Stomach smooth muscle (tissue), 2 donors: ENCODE results near the gene RNF150.
"Not testable (repeated sequence)": the region's sequence is repeated elsewhere in the genome, so short reads cannot be mapped to it uniquely, and the experiment has no call there.

ENCODE experiments used
- H3K27ac ChIP-seq: one replicate; pipeline ENCODE4 v1.7.0; 2013; ENCODE audit warnings: mild to moderate bottlenecking, low read length, inconsistent platforms
- H3K27me3 ChIP-seq, 2 donors: one replicate each; pipeline ENCODE4 v1.7.0; 2013; ENCODE audit warnings: low read length in 2 of 2; ENCODE audit not compliant: insufficient read depth in 2 of 2, control insufficient read depth in 1 of 2
- H3K36me3 ChIP-seq, 2 donors: one replicate each; pipeline ENCODE4 v1.7.0; 2013; ENCODE audit warnings: low read length in 2 of 2; ENCODE audit not compliant: control insufficient read depth in 2 of 2, insufficient read depth in 2 of 2
- H3K4me1 ChIP-seq: one replicate; pipeline ENCODE4 v1.7.0; 2013; ENCODE audit warnings: low read length; ENCODE audit not compliant: control insufficient read depth, insufficient read depth
- H3K4me3 ChIP-seq, 2 donors: one replicate each; pipeline ENCODE4 v1.7.0; 2013; ENCODE audit warnings: low read length in 2 of 2
- H3K9ac ChIP-seq, 2 donors: one replicate each; pipeline ENCODE4 v1.7.0; 2013; ENCODE audit warnings: low read length in 2 of 2, mild to moderate bottlenecking in 1 of 2
- H3K9me3 ChIP-seq, 2 donors: one replicate each; pipeline ENCODE4 v1.7.0; 2013; ENCODE audit warnings: low read length in 2 of 2; ENCODE audit not compliant: control insufficient read depth in 2 of 2
- donor health status: healthy.
- donor health status: Pancreatic carcinoma.

Gene RNF150

DNA sequence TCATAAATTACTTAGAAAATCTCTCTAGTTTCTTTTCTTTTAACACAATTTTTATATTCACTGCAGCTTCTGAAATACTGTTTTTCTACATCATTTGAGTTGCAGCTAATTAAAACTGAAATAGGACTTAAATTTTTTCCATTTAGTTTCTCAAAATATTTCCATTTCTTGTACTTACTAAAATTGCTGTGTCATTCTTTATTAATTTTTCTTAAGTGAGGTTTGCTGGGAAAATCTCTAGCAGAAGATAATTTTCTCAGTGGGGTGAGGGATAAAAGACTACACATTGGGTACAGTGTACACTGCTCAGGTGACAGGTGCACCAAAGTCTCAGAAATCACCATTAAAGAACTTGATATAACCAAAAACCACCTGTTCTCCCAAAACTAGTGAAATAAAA is 57.7 kb downstream of the RNF150 start:
- Histone ChIP-seq H3K4me1 (peaks cover 12% of the 10 kb centered on the region), H3K27ac (no peak overlapping the region), H3K9ac (no peak overlapping the region), H3K36me3 (no peaks in the 10 kb centered on the region), H3K27me3 (no peaks in the 10 kb centered on the region), H3K9me3 (no peaks in the 10 kb centered on the region), H3K4me3 (no peak overlapping the region)

DNA sequence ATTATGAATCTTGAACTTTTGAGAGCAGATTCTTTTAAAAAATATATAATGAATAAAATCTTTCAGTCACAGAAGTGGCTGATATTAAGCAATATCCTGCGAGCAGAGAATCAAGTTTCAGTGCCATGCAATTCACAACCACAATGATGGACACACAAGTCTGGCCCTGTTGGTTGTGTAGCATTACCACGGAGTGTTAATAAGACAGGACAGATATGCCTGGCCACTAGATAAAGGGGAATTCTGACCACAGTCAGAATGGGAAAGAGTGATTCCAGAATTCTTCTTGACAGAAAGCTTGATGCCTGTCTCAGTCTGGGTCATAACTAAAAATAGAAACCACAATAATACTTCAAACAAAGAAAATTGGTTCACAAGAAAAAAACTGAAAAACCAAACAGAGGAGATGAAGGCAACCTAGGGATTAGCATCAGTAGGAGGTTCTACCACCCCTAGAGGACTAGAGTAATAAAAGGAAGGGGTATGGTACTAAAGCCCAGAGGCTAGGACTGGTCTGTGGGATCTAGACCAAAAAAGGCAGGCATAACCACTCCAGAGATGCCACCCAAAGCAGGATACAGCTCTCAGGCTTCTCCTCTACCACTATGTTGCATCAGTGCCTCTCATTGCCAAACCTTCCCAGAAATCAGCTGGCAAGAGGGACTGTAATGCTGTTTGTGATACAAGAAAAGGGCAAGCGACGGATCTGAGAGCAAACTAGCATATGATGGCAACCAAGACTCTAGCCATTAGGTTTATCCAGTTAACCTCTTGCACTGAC is 59.0 kb downstream of the RNF150 start:
- peaks cover 11% of the 10 kb centered on the region for H3K4me1 ChIP-seq
- H3K27me3 ChIP-seq: no peaks in the 10 kb centered on the region
- no peaks in the 10 kb centered on the region for H3K36me3 ChIP-seq
- no peaks in the 10 kb centered on the region for H3K9me3 ChIP-seq
- no peak overlapping the region for H3K9ac ChIP-seq
- no peak overlapping the region for H3K27ac ChIP-seq
- no peak overlapping the region for H3K4me3 ChIP-seq

DNA sequence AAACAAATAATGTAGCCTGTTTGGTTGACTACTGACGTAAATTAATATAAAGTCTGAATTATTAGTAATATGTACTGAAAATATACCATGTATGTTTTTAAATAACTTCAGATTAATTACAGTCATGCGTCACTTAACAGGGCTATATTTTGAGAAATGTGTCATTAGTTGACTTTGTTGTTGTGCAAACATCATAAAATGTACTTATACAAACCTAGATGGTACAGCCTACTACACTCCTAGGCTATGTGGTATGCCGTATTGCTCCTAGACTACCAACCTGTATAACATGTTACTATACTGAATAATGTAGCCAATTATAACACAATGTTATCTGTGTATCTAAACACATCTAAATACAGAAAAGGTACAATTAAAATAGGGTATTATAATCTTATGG is 66.6 kb downstream of the RNF150 start:
- Histone ChIP-seq H3K9me3 (no peaks in the 10 kb centered on the region), H3K27ac (no peak overlapping the region), H3K4me3 (no peak overlapping the region), H3K27me3 (no peaks in the 10 kb centered on the region), H3K4me1 (no peaks in the 10 kb centered on the region), H3K36me3 (no peaks in the 10 kb centered on the region), H3K9ac (no peak overlapping the region)

DNA sequence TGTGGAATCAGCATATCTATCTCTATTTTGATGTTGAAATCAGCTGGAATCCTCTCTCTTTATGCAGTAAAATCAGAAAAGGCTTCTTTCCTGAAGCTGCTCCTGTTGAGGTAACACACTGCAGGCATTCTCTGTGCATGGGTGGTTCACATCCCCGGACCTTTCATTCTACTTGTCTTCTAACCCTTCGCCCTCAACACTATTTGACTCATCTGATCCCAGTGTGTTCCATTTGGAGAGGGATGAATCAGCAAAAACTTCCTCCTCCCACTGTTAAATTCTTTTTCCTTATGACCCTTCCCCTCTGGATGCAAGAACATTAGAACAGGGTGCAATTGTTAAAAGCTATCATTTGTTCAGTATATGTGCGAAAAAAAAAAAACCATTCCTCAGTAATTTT is 67.4 kb downstream of the RNF150 start:
- Histone ChIP-seq H3K36me3 (no peaks in the 10 kb centered on the region), H3K27ac (no peak overlapping the region), H3K27me3 (no peaks in the 10 kb centered on the region), H3K9me3 (no peaks in the 10 kb centered on the region), H3K4me3 (no peak overlapping the region), H3K9ac (no peak overlapping the region), H3K4me1 (no peaks in the 10 kb centered on the region)

DNA sequence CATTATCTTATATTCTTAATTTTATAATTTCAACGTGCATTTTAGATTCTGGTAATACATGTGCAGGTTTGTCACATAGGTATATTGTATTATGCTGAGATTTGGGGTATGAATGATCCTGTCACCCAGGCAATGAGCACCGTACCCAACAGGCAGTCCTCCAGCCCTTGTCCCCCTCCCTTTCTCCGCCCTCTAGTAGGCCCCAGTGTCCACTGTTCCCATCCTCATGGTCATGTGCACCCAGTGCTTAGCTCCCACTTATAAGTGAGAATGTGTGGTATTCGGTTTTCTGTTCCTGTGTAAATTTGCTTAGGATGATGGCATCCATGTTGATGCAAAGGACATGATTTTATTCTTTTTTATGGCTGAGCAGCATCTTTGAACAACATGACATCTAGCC is 70.6 kb downstream of the RNF150 start:
- H3K9ac ChIP-seq: no peak overlapping the region
- no peak overlapping the region for H3K27ac ChIP-seq
- H3K9me3 ChIP-seq: no peaks in the 10 kb centered on the region
- no peaks in the 10 kb centered on the region for H3K27me3 ChIP-seq
- H3K4me3 ChIP-seq: no peak overlapping the region
- H3K4me1 ChIP-seq: no peaks in the 10 kb centered on the region
- no peaks in the 10 kb centered on the region for H3K36me3 ChIP-seq

DNA sequence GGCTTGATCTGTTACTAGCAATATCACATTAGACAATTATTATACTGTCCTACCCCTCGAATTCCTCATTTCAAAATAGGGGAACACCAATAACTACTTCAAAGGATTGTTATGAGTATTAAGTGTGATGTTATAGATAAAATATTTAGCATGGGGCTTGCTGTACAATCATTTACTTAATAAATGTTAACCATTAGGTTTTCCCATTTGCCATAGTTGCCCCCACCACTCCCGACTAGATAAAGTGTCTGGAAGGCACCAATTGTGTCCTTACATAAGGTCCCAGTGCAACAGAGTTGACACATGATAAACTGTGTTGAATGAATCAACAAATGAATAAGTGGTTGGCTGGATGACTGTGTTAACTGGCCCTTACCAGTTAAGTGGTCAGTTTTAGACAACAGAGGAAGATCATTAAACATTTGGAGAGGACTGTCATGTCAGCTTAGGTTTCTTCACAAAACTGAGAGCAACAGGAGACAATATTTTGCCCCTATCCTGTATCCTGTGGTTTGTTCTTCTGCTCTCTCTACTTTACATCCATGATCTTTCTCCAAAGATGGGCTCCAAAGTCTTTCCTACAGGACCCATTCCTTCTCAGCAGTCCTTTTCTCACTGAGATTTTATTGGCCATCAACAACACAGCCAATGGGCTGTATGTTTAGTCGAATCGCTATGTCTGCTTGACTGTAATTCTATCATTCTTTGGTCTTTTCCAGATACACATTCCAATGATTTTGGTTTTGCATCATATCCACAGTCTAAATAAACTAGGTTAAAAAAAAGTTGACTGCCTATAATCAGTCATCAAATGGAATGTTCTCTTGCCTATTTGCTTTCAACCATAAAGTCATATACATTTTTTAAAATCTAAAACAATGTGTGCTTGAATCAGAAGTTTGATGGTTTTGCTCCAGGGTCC is 74.4 kb downstream of the RNF150 start:
- H3K4me1 ChIP-seq: no peaks in the 10 kb centered on the region

DNA sequence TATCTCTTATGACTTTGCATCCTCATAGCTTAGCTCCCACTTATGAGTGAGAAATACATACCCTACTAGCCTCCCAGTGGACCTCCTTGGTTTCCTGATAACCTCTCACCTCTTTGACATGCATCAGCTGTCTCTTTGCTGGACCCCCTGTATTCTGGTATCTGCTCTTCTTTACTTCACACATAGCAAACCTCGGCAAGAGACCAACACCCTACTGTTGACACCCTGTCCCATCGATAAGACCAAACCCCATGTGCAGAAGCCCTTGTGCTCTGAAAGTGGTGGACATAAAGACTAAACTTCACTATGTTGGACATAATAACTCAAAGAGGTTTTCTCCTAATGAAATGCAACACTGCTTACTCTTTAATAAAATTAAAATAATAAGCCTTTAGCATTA is 75.7 kb downstream of the RNF150 start:
- Histone ChIP-seq H3K9me3 (no peaks in the 10 kb centered on the region), H3K4me3 (no peak overlapping the region), H3K4me1 (no peaks in the 10 kb centered on the region), H3K36me3 (no peaks in the 10 kb centered on the region), H3K27me3 (no peaks in the 10 kb centered on the region), H3K9ac (no peak overlapping the region), H3K27ac (no peak overlapping the region)

More for the DNA sequence above, 74.4 kb downstream of the RNF150 start:
- Histone ChIP-seq H3K36me3 (no peaks in the 10 kb centered on the region), H3K27me3 (no peaks in the 10 kb centered on the region), H3K9ac (no peak overlapping the region), H3K9me3 (no peaks in the 10 kb centered on the region), H3K27ac (no peak overlapping the region), H3K4me3 (no peak overlapping the region)

DNA sequence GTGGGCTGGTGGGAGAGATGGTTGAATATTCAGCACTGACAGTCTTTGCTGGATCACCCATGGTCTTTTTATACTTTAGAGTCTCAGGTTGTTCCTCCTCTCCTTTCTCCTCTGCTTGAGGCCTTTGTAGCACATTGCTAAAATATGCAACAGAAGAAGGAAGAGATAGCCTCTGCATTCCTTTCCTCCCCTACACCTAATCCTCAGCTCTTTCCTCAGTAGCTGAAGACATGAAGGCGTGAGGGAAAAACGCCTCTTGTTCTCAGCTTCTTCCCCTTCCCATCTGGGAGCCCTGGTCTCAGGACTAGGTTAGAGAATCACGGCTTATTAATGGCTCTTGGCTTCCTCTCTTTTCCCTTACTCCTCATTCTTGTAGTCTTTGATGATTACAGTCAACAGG is 76.8 kb downstream of the RNF150 start:
- H3K9ac ChIP-seq: no peak overlapping the region
- H3K4me3 ChIP-seq: no peak overlapping the region
- no peaks in the 10 kb centered on the region for H3K4me1 ChIP-seq
- H3K9me3 ChIP-seq: no peaks in the 10 kb centered on the region
- no peaks in the 10 kb centered on the region for H3K27me3 ChIP-seq
- H3K36me3 ChIP-seq: no peaks in the 10 kb centered on the region
- no peak overlapping the region for H3K27ac ChIP-seq

DNA sequence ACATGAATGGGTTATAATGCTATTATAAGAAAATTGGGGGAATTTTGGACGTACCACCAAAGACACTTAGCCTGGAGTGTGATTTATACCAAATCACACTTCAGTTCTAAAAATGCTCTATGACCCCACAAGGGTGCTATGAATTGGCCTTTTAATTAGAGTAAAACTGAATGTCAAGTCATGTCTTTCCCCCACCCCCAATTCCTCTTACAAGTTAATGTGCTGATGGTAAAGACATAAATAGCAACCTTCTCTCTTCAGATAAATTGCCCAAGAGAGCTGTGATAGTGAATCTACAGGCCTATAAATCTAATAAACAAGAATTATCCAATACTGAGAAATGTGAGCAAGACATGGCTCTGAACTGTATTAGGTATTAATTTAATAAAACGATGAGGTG is 78.8 kb downstream of the RNF150 start:
- H3K9me3 ChIP-seq: no peaks in the 10 kb centered on the region
- no peak overlapping the region for H3K4me3 ChIP-seq
- no peaks in the 10 kb centered on the region for H3K36me3 ChIP-seq
- H3K9ac ChIP-seq: no peak overlapping the region
- no peaks in the 10 kb centered on the region for H3K4me1 ChIP-seq
- no peak overlapping the region for H3K27ac ChIP-seq
- H3K27me3 ChIP-seq: no peaks in the 10 kb centered on the region

DNA sequence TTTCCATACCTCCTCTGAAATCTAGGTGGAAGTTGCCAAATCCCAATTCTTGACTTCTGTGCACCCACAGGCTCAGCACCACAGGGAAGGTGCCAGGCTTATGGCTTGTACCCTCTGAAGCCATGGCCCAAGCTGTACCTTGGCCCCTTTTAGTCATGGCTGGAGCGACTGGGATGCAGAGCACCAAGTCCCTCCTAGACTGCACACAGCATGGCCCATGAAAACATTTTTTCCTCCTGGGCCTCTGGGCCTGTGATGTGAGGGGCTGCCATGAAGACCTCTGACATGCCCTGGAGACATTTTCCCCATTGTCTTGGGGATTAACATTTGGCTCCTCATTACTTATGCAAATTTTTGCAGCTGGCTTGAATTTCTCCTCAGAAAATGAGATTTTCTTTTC is 82.3 kb downstream of the RNF150 start:
- H3K9me3 ChIP-seq, H3K4me3 ChIP-seq, H3K36me3 ChIP-seq, H3K9ac ChIP-seq, H3K27me3 ChIP-seq, H3K27ac ChIP-seq, H3K4me1 ChIP-seq: not testable (repeated sequence)
